NCI-H146 treated with DMSO at 0.1 percent for 48 hours (cell line): ENCODE results near the gene TASL.
"Not testable (repeated sequence)": the region's sequence is repeated elsewhere in the genome, so short reads cannot be mapped to it uniquely, and the experiment has no call there.

Experiments
- DNase-seq: peaks from one replicate; lab custom pipeline; 2025; ENCODE audit not compliant: unreplicated experiment; lab: John Stamatoyannopoulos, UW

TASL gene

GRCh38 chrX:30580641-30581040 is 3.1 kb upstream of the TASL start:
- no peak for DNase-seq

GRCh38 chrX:30576881-30577280 is 685 bp downstream of the TASL start:
- no peak for DNase-seq

- no peak for DNase-seq
Observed at GRCh38 chrX:30573125-30573524, 4.4 kb downstream of the TASL start.

GRCh38 chrX:30572678-30573077 is 4.9 kb downstream of the TASL start:
- no peak for DNase-seq

GRCh38 chrX:30572004-30572403 is 5.6 kb downstream of the TASL start:
- DNase-seq = no peak

- DNase-seq = no peak
Observed at GRCh38 chrX:30570505-30570904, 7.1 kb downstream of the TASL start.

- no peak for DNase-seq
Observed at GRCh38 chrX:30568136-30568535, 9.4 kb downstream of the TASL start.

GRCh38 chrX:30563070-30563469 is 14.5 kb downstream of the TASL start:
- DNase-seq = not testable (repeated sequence)

- no peak for DNase-seq
Observed at GRCh38 chrX:30561191-30561590, 16.4 kb downstream of the TASL start.

- no peak for DNase-seq
Observed at GRCh38 chrX:30538271-30538670, 39.3 kb downstream of the TASL start.

- DNase-seq = no peak
Observed at GRCh38 chrX:30533835-30534234, 43.7 kb downstream of the TASL start.

GRCh38 chrX:30533266-30533665 is 44.3 kb downstream of the TASL start:
- DNase-seq = no peak

GRCh38 chrX:30530606-30531005 is 47.0 kb downstream of the TASL start:
- no peak for DNase-seq

GRCh38 chrX:30525732-30526131 is 51.8 kb downstream of the TASL start:
- no peak for DNase-seq

GRCh38 chrX:30521440-30522182 is 56.0 kb downstream of the TASL start:
- DNase-seq = no peak

GRCh38 chrX:30513284-30513683 is 64.3 kb downstream of the TASL start:
- DNase-seq = no peak
